Lung (tissue), 12 donors: ENCODE results near the gene CEP20. TPM values are rescaled to one million over a fixed set of nuclear protein-coding genes. Genes with fewer than 3 reads are reported as not detected.

Source experiments
- ATAC-seq: fragments of 200-7000 bp; cut with Tn5 transposase; one replicate; pipeline ENCODE4 v1.9.1; 2020; ENCODE audit warnings: moderate number of reproducible peaks; ENCODE audit not compliant: insufficient read depth, low FRiP score
- DNase-seq, 3 donors: peaks; one replicate each; pipeline ENCODE4 v3.0.0-alpha.2; 2013 to 2017
- H3K27ac ChIP-seq, 2 donors: one replicate each; pipeline ENCODE4 v1.5.1; 2013; ENCODE audit warnings: mild to moderate bottlenecking in 2 of 2, moderate library complexity in 2 of 2, control low read depth in 1 of 2, inconsistent platforms in 1 of 2, low read depth in 1 of 2, low read length in 1 of 2
- H3K27me3 ChIP-seq, 3 donors: one replicate each; pipeline ENCODE4 v1.5.1; 2013; ENCODE audit warnings: low read length in 2 of 3; ENCODE audit not compliant: control insufficient read depth in 3 of 3, insufficient read depth in 3 of 3
- H3K36me3 ChIP-seq, 4 donors: one replicate each; pipeline ENCODE4 v1.5.1; 2013; ENCODE audit warnings: low read length in 4 of 4, mild to moderate bottlenecking in 1 of 4, moderate library complexity in 1 of 4; ENCODE audit not compliant: control insufficient read depth in 4 of 4, insufficient read depth in 4 of 4
- H3K4me1 ChIP-seq, 5 donors: one replicate each; pipeline ENCODE4 v1.5.1; 2013; ENCODE audit warnings: low read length in 5 of 5, mild to moderate bottlenecking in 2 of 5, moderate library complexity in 1 of 5; ENCODE audit not compliant: control insufficient read depth in 5 of 5, insufficient read depth in 5 of 5
- H3K4me3 ChIP-seq: one replicate; pipeline ENCODE4 v1.5.1; 2013; ENCODE audit warnings: mild to moderate bottlenecking, control low read depth, moderate library complexity
- H3K9ac ChIP-seq, 2 donors: one replicate each; pipeline ENCODE4 v1.5.1; 2013; ENCODE audit warnings: low read length in 2 of 2, control low read depth in 1 of 2; ENCODE audit not compliant: insufficient read depth in 1 of 2
- H3K9me3 ChIP-seq, 4 donors: one replicate each; pipeline ENCODE4 v1.5.1; 2013; ENCODE audit warnings: low read length in 3 of 4, mild to moderate bottlenecking in 1 of 4, moderate library complexity in 1 of 4; ENCODE audit not compliant: control insufficient read depth in 4 of 4, insufficient read depth in 3 of 4
- CTCF ChIP-seq: IDR thresholded peaks from 2 replicates; pipeline ENCODE4 v1.5.1; 2012; ENCODE audit warnings: mild to moderate bottlenecking; ENCODE audit errors: control extremely low read depth, extremely low read depth
- WGBS, 2 donors: extraction: QIAGEN DNeasy Blood & Tissue Kit; methylation state at CpG; one replicate each; pipeline ENCODE4 v1.1.7; 2013; 5-methylcytosine and 5-hydroxymethylcytosine counted together
- polyA plus RNA-seq, 2 donors: library from polyadenylated mRNA; stranded (reverse); fragments of 200-250 nt; gene quantifications; one replicate each; pipeline ENCODE4 v1.2.1, GENCODE V29; 2013
- total RNA-seq, 2 donors: library from RNA; depleted of rRNA in 1 of 2; stranded (reverse); fragments of >200 nt in 1 of 2; gene quantifications; one replicate each; pipeline ENCODE4 v1.2.1, GENCODE V29; 2014 to 2021
- donor health status: control.
- donor health status: control.
- donor health status: Bipolar disorder and iron deficiency.
- donor health status: healthy.
- donor health status: DM: yes; HTN: yes; CAD: no.

CEP20 gene
- total and polyA plus RNA-seq, 4 donors, result 19.0 to 38.5 (median 23.8) TPM

- DNase-seq (peak in 1 of 3 donors; percentile 11), ATAC-seq (no peak)
- no peaks in the 10 kb centered on the region for H3K9me3 ChIP-seq
- TF ChIP-seq CTCF, result no peak
- no peak overlapping the region for H3K27ac ChIP-seq
- H3K27me3 ChIP-seq, result no peaks in the 10 kb centered on the region
- no peak overlapping the region for H3K4me3 ChIP-seq
- H3K9ac ChIP-seq, result no peak overlapping the region
- H3K4me1 ChIP-seq, result peaks cover 0 to 3% (median 0%) of the 10 kb centered on the region in 5 donors
- WGBS, 2 donors, result 77 to 80% methylated on average over 6 of the region's 6 CpGs
- no peaks in the 10 kb centered on the region for H3K36me3 ChIP-seq
Observed at GRCh38 chr16:15900901-15901500, 12.6 kb upstream of the CEP20 start.

GRCh38 chr16:15900357-15900756, 12.0 kb upstream of the CEP20 start:
- ATAC-seq (no peak), DNase-seq (no peak)
- TF ChIP-seq CTCF, result no peak
- Histone ChIP-seq H3K27ac (no peak overlapping the region), H3K9me3 (no peaks in the 10 kb centered on the region), H3K27me3 (no peaks in the 10 kb centered on the region), H3K9ac (no peak overlapping the region), H3K4me1 (peaks cover 0 to 3% (median 0%) of the 10 kb centered on the region in 5 donors), H3K4me3 (no peak overlapping the region), H3K36me3 (no peaks in the 10 kb centered on the region)
- 92 to 98% methylated on average over 3 of the region's 3 CpGs for WGBS, 2 donors

GRCh38 chr16:15899538-15900100, 11.2 kb upstream of the CEP20 start:
- peak; percentile 77 for ATAC-seq
- no peak for TF ChIP-seq CTCF

More at GRCh38 chr16:15899538-15900100, 11.2 kb upstream of the CEP20 start:
- H3K36me3 ChIP-seq, result no peaks in the 10 kb centered on the region
- no peaks in the 10 kb centered on the region for H3K27me3 ChIP-seq
- 46 to 50% methylated on average over 9 of the region's 9 CpGs for WGBS, 2 donors
- H3K4me1 ChIP-seq, result peaks cover 0 to 3% (median 0%) of the 10 kb centered on the region in 5 donors
- H3K4me3 ChIP-seq, result no peak overlapping the region
- no peaks in the 10 kb centered on the region for H3K9me3 ChIP-seq
- DNase-seq, result no peak
- peak overlapping the region in 1 of 2 donors; percentile 13 for H3K27ac ChIP-seq
- H3K9ac ChIP-seq, result no peak overlapping the region
